ENCODE measurements around the gene TMEM138. TPM values are rescaled to one million over a fixed set of nuclear protein-coding genes. Genes with fewer than 3 reads are reported as not detected.

Gene TMEM138
- total and polyA plus RNA-seq, 2 of the 13 experiments (the other 11 are each of a cell fraction or from before 2014, with no cell fraction given) = 43.5 to 61.0 TPM

- TF ChIP-seq ZNF609 (CRISPR knock-in tag; IDR thresholded peaks at IDR 0.05; ENCODE audit: borderline replicate concordance) (no peak), KDM4B (CRISPR knock-in tag; IDR thresholded peaks at IDR 0.05) (no peak), TP53 (CRISPR knock-in tag; conservative IDR thresholded peaks at IDR 0.05) (no peak), SRSF4 (IDR thresholded peaks at IDR 0.05; ENCODE audit: low read depth, low read length, poor library complexity, severe bottlenecking) (no peak), MTA3 (CRISPR knock-in tag; IDR thresholded peaks at IDR 0.05) (no peak), PRMT3 (CRISPR knock-in tag; IDR thresholded peaks at IDR 0.05; ENCODE audit: borderline replicate concordance, low read depth) (no peak)
- TF ChIP-seq, protein P1, sequence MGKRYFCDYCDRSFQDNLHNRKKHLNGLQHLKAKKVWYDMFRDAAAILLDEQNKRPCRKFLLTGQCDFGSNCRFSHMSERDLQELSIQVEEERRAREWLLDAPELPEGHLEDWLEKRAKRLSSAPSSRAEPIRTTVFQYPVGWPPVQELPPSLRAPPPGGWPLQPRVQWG (CRISPR knock-in tag; IDR thresholded peaks at IDR 0.05; ENCODE audit: borderline replicate concordance, low read depth) = no peak
Measured at GRCh38 chr11:61413496-61413895, 51.3 kb downstream of the TMEM138 start (continued).

DNA sequence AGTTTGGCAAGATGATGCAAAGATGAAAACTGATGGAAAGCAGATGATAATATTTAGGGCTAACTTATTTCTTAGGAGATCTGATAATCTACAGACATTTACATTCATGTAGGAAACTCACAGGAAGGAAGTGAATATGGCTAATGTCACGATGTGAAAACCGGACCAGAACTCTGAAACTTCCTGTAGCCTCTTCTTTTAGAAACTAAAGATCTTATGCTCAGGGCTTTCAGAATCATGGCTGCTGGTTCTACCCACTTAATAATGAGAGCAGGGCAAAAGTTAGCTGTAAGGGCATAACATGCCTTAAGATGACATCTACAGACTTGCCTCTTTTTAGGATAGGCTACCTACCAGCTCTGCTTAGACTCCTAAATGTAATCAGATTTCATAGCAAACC lies 52.4 kb downstream of the TMEM138 start:
- H3K9me3 ChIP-seq (ENCODE audit: low read length) = no peaks in the 10 kb centered on the region
- peaks cover 4% of the 10 kb centered on the region for H3K79me2 ChIP-seq (ENCODE audit: insufficient read depth, low read length)
- ChIA-PET POLR2A (interaction anchor here (2.8 kb wide), 1 partner anchor 13 kb away, joined by 9 read pairs; no protein-coding TSS in a partner anchor), CTCF (ENCODE audit: low intra/inter-chr PET ratio, low total read pairs) (no interaction called here)
- no peak for ATAC-seq
- H3K4me1 ChIP-seq (ENCODE audit: insufficient read depth, low read length) = no peaks in the 10 kb centered on the region
- no peak overlapping the region for H3K9ac ChIP-seq (ENCODE audit: insufficient read depth, low read depth, low read length)
- in situ Hi-C loops (cut with HindIII; ENCODE audit: extremely low pct_ligation_motif_present, low pct_unique_long_range_greater_than_20kb) = no loop called here
- peaks cover 38 to 97% of the 10 kb centered on the region in 2 experiments for H3K36me3 ChIP-seq (replicated peaks in 1 of 2; ENCODE audit: control insufficient read depth in 1 of 2, insufficient read depth in 2 of 2, low read length in 2 of 2)
- FAIRE-seq = no peak
- H3K27me3 ChIP-seq (ENCODE audit: control insufficient read depth in 1 of 2, insufficient read depth in 2 of 2, low read length in 2 of 2) = no peaks in the 10 kb centered on the region
- no TSS peak for BruUV-seq (replicated peaks)
- H3K27ac ChIP-seq (ENCODE audit: extremely low read length, insufficient read depth, low read length) = no peak overlapping the region
- no peak overlapping the region for H3K4me3 ChIP-seq (replicated peaks in 1 of 3; ENCODE audit: insufficient read depth in 1 of 3, low read depth in 2 of 3, low read length in 3 of 3)
- DNase-seq (ENCODE audit: low spot score) = no peak
- no peaks in the 10 kb centered on the region for H4K20me1 ChIP-seq (ENCODE audit: insufficient read depth, low read length)
- H3K4me2 ChIP-seq (ENCODE audit: low read depth, low read length) = no peak overlapping the region
- no peak overlapping the region for H2AFZ ChIP-seq (ENCODE audit: low read length)
- WGBS (ENCODE audit: low lambda C conversion rate) = 98% methylated on average over 2 of the region's 2 CpGs
- intact Hi-C loops (cut with micrococcal nuclease; ENCODE audit: unreplicated experiment) = no loop called here
- TF ChIP-seq, protein P2, sequence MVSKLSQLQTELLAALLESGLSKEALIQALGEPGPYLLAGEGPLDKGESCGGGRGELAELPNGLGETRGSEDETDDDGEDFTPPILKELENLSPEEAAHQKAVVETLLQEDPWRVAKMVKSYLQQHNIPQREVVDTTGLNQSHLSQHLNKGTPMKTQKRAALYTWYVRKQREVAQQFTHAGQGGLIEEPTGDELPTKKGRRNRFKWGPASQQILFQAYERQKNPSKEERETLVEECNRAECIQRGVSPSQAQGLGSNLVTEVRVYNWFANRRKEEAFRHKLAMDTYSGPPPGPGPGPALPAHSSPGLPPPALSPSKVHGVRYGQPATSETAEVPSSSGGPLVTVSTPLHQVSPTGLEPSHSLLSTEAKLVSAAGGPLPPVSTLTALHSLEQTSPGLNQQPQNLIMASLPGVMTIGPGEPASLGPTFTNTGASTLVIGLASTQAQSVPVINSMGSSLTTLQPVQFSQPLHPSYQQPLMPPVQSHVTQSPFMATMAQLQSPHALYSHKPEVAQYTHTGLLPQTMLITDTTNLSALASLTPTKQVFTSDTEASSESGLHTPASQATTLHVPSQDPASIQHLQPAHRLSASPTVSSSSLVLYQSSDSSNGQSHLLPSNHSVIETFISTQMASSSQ (IDR thresholded peaks at IDR 0.05; ENCODE audit: low read depth) = no peak
- TF ChIP-seq, protein P2 (CRISPR knock-in tag; IDR thresholded peaks at IDR 0.05; ENCODE audit: borderline replicate concordance) = no peak
- TF ChIP-seq ZNF713 (CRISPR knock-in tag; IDR thresholded peaks at IDR 0.05) = no peak
- TF ChIP-seq UBTF (CRISPR knock-in tag; IDR thresholded peaks at IDR 0.05) = no peak
